ENCODE data around the gene RAB3A. TPM values are rescaled to one million over a fixed set of nuclear protein-coding genes. Genes with fewer than 3 reads are reported as not detected.
"Not testable (repeated sequence)": the region's sequence is repeated elsewhere in the genome, so short reads cannot be mapped to it uniquely, and the experiment has no call there.

RAB3A gene
- total RNA-seq, 1 experiment from 2014 or later = 1.4 TPM

- no peak for DNase-seq (ENCODE audit: extremely low read depth, low read depth)
Measured at GRCh38 chr19:18172331-18173053, 31.4 kb downstream of the RAB3A start.

DNA sequence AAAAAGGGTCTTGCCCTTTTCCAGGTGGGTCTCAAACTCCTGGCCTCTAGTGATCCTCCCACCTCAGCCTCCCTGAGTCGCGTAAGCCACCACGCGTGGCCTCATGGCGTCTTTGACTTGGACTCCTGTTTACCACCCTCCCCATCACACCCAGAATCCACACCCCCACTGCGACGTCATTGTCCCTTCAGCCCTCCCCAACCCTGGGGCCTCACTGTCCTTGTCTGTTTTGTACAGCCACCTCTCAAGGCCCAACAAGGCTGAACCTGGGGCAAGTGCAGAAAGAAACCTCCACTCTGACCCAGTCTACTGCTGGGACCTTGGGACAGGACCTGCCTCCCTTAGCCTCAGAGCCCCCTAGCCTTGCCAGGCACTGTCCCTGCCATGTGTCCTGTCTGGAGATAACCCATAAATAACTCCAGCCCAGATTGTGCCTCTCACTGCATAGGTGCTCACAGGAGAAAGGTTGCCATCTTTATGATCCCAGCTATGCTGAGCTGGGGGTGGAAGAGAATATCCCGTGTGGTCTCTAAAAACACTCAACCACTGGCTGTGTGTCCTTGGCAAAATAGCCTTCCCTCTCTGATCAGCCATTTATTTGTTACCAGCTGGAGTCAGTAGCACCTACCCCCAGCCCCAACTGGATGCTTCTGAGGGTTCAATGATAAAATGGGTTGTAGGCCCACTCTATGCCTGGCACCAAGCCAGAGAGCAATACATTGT lies 32.1 kb downstream of the RAB3A start:
- no peak for DNase-seq (ENCODE audit: extremely low read depth, low read depth)

GRCh38 chr19:18170714-18171255 lies 33.1 kb downstream of the RAB3A start:
- DNase-seq (ENCODE audit: extremely low read depth, low read depth) = no peak

GRCh38 chr19:18168673-18169381 lies 35.0 kb downstream of the RAB3A start:
- no peak for DNase-seq (ENCODE audit: extremely low read depth, low read depth)

DNA sequence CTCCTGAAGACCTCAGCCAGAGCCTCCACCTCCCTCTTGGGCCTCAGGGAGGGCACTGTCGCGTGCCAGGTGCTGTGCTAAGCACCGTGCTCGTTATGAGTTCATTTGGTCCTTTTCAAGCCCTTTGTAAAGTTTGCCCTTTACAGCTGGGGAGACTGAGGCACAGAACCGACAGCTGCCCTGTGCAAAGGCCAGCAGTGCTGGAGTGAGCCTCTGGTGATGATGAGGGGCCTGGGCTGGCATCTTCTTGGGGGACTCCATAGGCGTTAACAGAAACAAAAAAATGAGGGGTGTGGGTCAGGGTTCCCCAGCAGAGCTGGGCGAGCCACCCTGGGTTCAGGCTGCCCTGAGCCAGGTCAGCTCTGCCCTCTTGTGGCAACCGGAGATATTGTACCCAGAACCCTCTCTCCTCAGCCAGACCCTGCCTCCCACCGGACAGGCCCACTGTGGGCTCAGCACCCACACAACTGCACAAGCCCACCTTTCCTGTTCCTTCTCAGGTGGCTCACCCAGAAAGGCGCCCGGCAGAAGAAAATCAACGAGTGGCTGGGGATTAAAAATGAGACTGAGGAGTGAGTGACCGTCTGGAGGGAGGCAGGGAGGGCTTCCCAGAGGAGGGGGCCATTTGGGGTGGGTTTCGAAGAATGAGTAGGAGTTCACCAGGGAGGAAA lies 35.7 kb downstream of the RAB3A start:
- DNase-seq (ENCODE audit: extremely low read depth, low read depth) = no peak

- DNase-seq (ENCODE audit: extremely low read depth, low read depth) = no peak
Measured at GRCh38 chr19:18167011-18167410, 36.8 kb downstream of the RAB3A start.

DNA sequence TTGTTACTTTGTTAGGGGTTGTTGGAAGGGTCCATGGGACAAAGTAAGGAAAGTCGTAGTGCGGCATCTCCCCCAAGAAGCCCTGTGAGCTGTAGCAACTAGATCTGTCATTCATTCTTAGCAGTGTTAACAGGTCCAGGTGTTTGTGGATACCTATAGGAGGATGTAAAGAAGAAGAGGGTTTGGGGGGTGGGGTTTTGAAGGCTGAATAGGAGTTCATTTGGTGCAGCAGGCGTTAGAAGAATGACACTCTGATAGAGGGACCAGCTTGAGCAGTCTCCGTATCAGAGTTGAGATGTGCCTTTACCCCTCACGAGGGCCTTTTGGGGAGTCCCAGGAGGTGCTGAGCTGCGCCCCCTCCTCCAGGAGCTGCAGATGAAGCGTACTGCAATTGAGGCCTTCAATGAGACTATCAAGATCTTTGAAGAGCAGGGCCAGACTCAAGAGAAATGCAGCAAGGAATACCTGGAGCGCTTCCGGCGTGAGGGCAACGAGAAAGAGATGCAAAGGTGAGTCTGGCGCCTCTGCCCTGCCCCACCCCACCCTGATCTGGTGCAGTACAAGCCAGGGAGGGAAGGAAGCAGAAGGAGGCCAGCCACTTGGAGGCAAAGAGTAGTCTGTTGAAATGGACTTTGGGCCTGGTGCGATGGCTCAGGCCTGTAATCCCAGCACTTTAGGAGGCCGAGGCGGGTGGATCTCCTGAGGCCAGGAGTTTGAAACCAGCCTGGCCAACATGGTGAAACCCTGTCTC lies 37.9 kb downstream of the RAB3A start:
- DNase-seq (ENCODE audit: extremely low read depth, low read depth) = no peak

GRCh38 chr19:18164072-18164471 lies 39.8 kb downstream of the RAB3A start:
- no peak for DNase-seq (ENCODE audit: extremely low read depth, low read depth)

- no peak for DNase-seq (ENCODE audit: extremely low read depth, low read depth)
Measured at GRCh38 chr19:18161636-18162002, 42.2 kb downstream of the RAB3A start.

DNA sequence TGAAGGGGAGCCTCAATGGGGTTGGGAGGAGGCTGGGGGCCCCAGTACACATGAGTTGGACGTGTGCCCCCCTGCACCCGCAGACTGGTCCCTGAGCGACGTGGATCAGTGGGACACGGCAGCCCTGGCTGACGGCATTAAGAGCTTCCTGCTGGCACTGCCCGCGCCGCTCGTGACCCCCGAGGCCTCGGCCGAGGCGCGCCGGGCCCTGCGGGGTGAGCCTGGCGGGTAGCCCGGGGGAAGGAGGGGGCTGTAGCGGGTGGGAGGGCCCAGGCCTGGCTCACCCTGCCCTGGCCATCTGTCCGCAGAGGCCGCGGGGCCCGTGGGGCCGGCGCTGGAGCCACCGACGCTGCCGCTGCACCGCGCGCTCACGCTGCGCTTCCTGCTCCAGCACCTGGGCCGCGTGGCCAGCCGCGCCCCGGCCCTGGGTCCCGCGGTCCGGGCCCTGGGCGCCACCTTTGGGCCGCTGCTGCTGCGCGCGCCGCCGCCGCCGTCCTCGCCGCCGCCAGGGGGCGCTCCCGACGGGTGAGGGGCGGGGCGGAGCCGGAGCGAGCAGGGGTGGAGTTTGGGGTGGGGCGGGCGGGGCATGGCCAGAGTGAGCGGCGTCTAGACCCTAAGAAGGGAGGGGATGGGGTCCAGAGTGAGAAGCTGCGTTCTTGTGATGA lies 42.7 kb downstream of the RAB3A start:
- DNase-seq (ENCODE audit: extremely low read depth, low read depth) = peak; percentile 56

- DNase-seq (ENCODE audit: extremely low read depth, low read depth) = no peak
Measured at GRCh38 chr19:18160493-18160970, 43.3 kb downstream of the RAB3A start.

DNA sequence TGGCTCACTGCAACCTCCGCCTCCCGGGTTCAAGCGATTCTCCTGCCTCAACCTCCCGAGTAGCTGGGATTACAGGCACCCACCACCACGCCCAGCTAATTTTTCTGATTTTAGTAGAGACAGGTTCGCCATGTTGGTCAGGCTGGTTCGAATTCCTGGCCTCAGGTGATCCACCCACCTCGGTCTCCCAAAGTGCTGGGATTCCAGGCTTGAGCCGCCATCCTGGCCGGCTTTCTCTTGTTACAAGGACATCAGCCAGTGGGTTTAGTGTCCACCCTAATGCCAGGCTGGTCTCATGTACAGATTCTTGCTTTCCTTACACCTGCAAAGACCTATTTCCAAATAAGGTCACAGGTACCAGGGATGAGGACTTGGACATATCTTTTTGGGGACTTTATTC lies 44.0 kb downstream of the RAB3A start:
- no peak for DNase-seq (ENCODE audit: extremely low read depth, low read depth)

DNA sequence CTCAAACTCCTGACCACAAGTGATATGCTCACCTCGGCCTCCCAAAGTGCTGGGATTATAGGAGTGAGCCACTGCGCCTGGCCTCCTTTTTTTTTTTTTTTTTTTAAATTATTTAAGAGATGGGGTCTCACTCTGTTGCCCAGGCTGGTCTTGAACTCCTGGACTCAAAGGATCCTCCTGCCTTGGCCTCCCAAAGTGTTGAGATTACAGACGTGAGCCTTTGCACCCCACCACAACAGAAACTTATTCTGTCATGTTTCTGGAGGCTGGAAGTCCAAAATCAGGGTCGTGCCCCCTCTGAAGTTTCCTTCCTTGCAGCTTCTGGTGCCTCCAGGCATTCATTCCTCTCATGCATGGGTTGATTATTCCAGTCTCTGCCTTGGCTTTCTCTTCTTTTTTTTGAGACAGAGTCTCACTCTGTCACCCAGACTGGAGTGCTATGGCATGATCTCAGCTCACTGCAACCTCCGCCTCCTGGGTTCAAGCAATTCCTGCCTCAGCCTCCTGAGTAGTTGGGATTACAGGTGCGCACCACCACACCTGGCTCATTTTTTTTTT lies 44.7 kb downstream of the RAB3A start:
- not testable (repeated sequence) for DNase-seq (ENCODE audit: extremely low read depth, low read depth)

DNA sequence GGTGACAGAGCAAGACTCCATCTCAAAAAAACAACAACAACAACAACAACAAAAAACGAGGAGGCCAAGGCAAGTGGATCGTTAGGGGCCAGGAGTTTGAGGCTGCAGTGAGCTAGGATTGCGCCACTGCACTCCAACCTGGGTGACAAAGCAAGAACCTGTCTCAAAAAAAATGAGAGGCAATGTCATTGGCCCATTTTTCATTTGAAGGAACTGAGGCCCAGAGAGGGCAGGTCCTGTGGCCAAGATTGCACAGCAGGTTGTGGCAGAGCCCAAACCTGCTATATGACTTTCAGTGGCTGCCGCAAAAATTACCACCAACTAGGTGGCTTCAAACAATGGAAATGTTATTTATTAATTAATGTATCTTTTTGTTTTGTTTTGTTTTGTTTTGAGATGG lies 45.4 kb downstream of the RAB3A start:
- DNase-seq (ENCODE audit: extremely low read depth, low read depth) = no peak

DNA sequence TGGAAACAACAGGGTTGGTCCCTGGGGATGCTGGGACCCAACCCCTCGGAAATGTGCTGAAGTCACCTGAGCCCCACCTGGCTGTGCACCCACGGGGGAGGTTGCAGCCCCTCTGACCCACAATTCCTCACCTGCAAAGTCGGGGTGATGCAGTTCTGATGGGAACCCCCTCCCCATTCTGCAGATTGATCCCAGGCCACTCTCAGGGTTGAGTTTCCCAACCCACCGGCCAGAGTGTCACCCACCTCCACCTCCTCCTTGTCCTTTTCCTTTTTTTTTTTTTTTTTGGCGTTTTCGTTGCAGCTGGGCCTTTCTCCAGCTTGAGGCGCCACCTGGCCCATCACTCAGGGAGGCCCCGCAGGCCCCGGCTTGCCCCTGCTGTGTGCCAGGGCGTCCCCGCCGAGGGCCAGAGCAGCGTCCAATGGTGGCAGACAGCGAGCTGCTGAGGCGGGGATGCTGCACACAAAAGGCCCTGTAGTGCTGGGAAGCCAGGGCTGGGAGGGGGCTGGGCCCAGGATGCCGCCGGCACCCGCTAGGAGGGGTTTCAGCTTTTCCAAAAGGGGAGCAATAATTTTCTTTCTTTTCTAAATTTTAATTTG lies 46.3 kb downstream of the RAB3A start:
- DNase-seq (ENCODE audit: extremely low read depth, low read depth) = no peak

- DNase-seq (ENCODE audit: extremely low read depth, low read depth) = no peak
Measured at GRCh38 chr19:18156841-18157464, 46.9 kb downstream of the RAB3A start.

- no peak for DNase-seq (ENCODE audit: extremely low read depth, low read depth)
Measured at GRCh38 chr19:18156268-18156667, 47.6 kb downstream of the RAB3A start.
